ENCODE data around the gene GNPDA1.

GRCh38 chr5:142036918-142037317, 24.1 kb upstream of the GNPDA1 start:
- TF ChIP-seq RXRA (IDR thresholded peaks at IDR 0.05; ENCODE audit: insufficient read depth, low read depth, low read length): no peak
- no peak for TF ChIP-seq MAFK (IDR thresholded peaks at IDR 0.05; ENCODE audit: low read depth, low read length)
- TF ChIP-seq, protein P1, sequence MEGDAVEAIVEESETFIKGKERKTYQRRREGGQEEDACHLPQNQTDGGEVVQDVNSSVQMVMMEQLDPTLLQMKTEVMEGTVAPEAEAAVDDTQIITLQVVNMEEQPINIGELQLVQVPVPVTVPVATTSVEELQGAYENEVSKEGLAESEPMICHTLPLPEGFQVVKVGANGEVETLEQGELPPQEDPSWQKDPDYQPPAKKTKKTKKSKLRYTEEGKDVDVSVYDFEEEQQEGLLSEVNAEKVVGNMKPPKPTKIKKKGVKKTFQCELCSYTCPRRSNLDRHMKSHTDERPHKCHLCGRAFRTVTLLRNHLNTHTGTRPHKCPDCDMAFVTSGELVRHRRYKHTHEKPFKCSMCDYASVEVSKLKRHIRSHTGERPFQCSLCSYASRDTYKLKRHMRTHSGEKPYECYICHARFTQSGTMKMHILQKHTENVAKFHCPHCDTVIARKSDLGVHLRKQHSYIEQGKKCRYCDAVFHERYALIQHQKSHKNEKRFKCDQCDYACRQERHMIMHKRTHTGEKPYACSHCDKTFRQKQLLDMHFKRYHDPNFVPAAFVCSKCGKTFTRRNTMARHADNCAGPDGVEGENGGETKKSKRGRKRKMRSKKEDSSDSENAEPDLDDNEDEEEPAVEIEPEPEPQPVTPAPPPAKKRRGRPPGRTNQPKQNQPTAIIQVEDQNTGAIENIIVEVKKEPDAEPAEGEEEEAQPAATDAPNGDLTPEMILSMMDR (IDR thresholded peaks at IDR 0.05; ENCODE audit: control extremely low read depth in 1 of 3, insufficient read depth in 1 of 3, low read depth in 1 of 3, low read length in 3 of 3): no peak
- no peak for TF ChIP-seq EZH2 (IDR thresholded peaks at IDR 0.05; ENCODE audit: low read depth, low read length, severe bottlenecking)
- TF ChIP-seq YY1 (IDR thresholded peaks at IDR 0.05; ENCODE audit: low read depth, low read length): no peak
- TF ChIP-seq, protein P2, sequence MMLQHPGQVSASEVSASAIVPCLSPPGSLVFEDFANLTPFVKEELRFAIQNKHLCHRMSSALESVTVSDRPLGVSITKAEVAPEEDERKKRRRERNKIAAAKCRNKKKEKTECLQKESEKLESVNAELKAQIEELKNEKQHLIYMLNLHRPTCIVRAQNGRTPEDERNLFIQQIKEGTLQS (IDR thresholded peaks at IDR 0.05; ENCODE audit: insufficient read depth, low read depth, low read length): no peak
- TF ChIP-seq POLR2A (IDR thresholded peaks at IDR 0.05; ENCODE audit: control extremely low read depth in 1 of 2, low read depth in 2 of 2, low read length in 2 of 2): no peak

Measured in H1 (cell line).